ENCODE data around the gene ADGRV1.

ADGRV1 gene

GRCh38 chr5:90875456-90875855 lies 316.9 kb downstream of the ADGRV1 start:
- in situ Hi-C loops (cut with HindIII; ENCODE audit: low pct_ligation_motif_present, low pct_unique_long_range_greater_than_20kb, low sequenced_read_pairs), result loop anchor here (25.0 kb wide), 1 partner anchor 512 kb away; the partner anchor contains the start of gene ARRDC3
- no peak for DNase-seq

GRCh38 chr5:90876366-90876765 lies 317.8 kb downstream of the ADGRV1 start:
- DNase-seq, result peak; percentile 33
- in situ Hi-C loops (cut with HindIII; ENCODE audit: low pct_ligation_motif_present, low pct_unique_long_range_greater_than_20kb, low sequenced_read_pairs), result loop anchor here (25.0 kb wide), 1 partner anchor 511 kb away; the partner anchor contains the start of gene ARRDC3

- no peak for DNase-seq
These were observed 318.5 kb downstream of the ADGRV1 start for GRCh38 chr5:90877049-90877448.

GRCh38 chr5:90878081-90878480 lies 319.5 kb downstream of the ADGRV1 start:
- in situ Hi-C loops (cut with HindIII; ENCODE audit: low pct_ligation_motif_present, low pct_unique_long_range_greater_than_20kb, low sequenced_read_pairs), result loop anchor here (25.0 kb wide), 1 partner anchor 509 kb away; the partner anchor contains the start of gene ARRDC3
- DNase-seq, result no peak

More at GRCh38 chr5:90877049-90877448, 318.5 kb downstream of the ADGRV1 start:
- in situ Hi-C loops (cut with HindIII; ENCODE audit: low pct_ligation_motif_present, low pct_unique_long_range_greater_than_20kb, low sequenced_read_pairs), result loop anchor here (25.0 kb wide), 1 partner anchor 510 kb away; the partner anchor contains the start of gene ARRDC3

- in situ Hi-C loops (cut with HindIII; ENCODE audit: low pct_ligation_motif_present, low pct_unique_long_range_greater_than_20kb, low sequenced_read_pairs), result loop anchor here (25.0 kb wide), 1 partner anchor 509 kb away; the partner anchor contains the start of gene ARRDC3
- DNase-seq, result no peak
These were observed 320.1 kb downstream of the ADGRV1 start for GRCh38 chr5:90878549-90879196.

GRCh38 chr5:90881626-90882150 lies 323.1 kb downstream of the ADGRV1 start:
- peak; percentile 37 for DNase-seq
- in situ Hi-C loops (cut with HindIII; ENCODE audit: low pct_ligation_motif_present, low pct_unique_long_range_greater_than_20kb, low sequenced_read_pairs), result loop anchor here (25.0 kb wide), 1 partner anchor 506 kb away; the partner anchor contains the start of gene ARRDC3

- in situ Hi-C loops (cut with HindIII; ENCODE audit: low pct_ligation_motif_present, low pct_unique_long_range_greater_than_20kb, low sequenced_read_pairs), result loop anchor here (25.0 kb wide), 1 partner anchor 505 kb away; the partner anchor contains the start of gene ARRDC3
- no peak for DNase-seq
These were observed 323.9 kb downstream of the ADGRV1 start for GRCh38 chr5:90882448-90882847.

- in situ Hi-C loops (cut with HindIII; ENCODE audit: low pct_ligation_motif_present, low pct_unique_long_range_greater_than_20kb, low sequenced_read_pairs), result loop anchor here (25.0 kb wide), 1 partner anchor 502 kb away; the partner anchor contains the start of gene ARRDC3
- no peak for DNase-seq
These were observed 326.7 kb downstream of the ADGRV1 start for GRCh38 chr5:90885180-90885868.

GRCh38 chr5:90886381-90886780 lies 327.8 kb downstream of the ADGRV1 start:
- in situ Hi-C loops (cut with HindIII; ENCODE audit: low pct_ligation_motif_present, low pct_unique_long_range_greater_than_20kb, low sequenced_read_pairs), result loop anchor here (25.0 kb wide), 1 partner anchor 501 kb away; the partner anchor contains the start of gene ARRDC3
- no peak for DNase-seq

GRCh38 chr5:90888511-90889324 lies 330.1 kb downstream of the ADGRV1 start:
- DNase-seq, result no peak
- in situ Hi-C loops (cut with HindIII; ENCODE audit: low pct_ligation_motif_present, low pct_unique_long_range_greater_than_20kb, low sequenced_read_pairs), result loop anchor here (25.0 kb wide), 1 partner anchor 499 kb away; the partner anchor contains the start of gene ARRDC3

- DNase-seq, result no peak
- in situ Hi-C loops (cut with HindIII; ENCODE audit: low pct_ligation_motif_present, low pct_unique_long_range_greater_than_20kb, low sequenced_read_pairs), result loop anchor here (25.0 kb wide), 1 partner anchor 498 kb away; the partner anchor contains the start of gene ARRDC3
These were observed 330.7 kb downstream of the ADGRV1 start for GRCh38 chr5:90889325-90889600.

GRCh38 chr5:90890180-90890579 lies 331.6 kb downstream of the ADGRV1 start:
- in situ Hi-C loops (cut with HindIII; ENCODE audit: low pct_ligation_motif_present, low pct_unique_long_range_greater_than_20kb, low sequenced_read_pairs), result loop anchor here (25.0 kb wide), 1 partner anchor 497 kb away; the partner anchor contains the start of gene ARRDC3
- no peak for DNase-seq

GRCh38 chr5:90894866-90895420 lies 336.3 kb downstream of the ADGRV1 start:
- in situ Hi-C loops (cut with HindIII; ENCODE audit: low pct_ligation_motif_present, low pct_unique_long_range_greater_than_20kb, low sequenced_read_pairs), result loop anchor here (25.0 kb wide), 1 partner anchor 492 kb away; the partner anchor contains the start of gene ARRDC3
- no peak for DNase-seq

- in situ Hi-C loops (cut with HindIII; ENCODE audit: low pct_ligation_motif_present, low pct_unique_long_range_greater_than_20kb, low sequenced_read_pairs), result loop anchor here (25.0 kb wide), 1 partner anchor 490 kb away; the partner anchor contains the start of gene ARRDC3
- DNase-seq, result no peak
These were observed 339.0 kb downstream of the ADGRV1 start for GRCh38 chr5:90897618-90898017.

GRCh38 chr5:90898326-90899013 lies 339.9 kb downstream of the ADGRV1 start:
- in situ Hi-C loops (cut with HindIII; ENCODE audit: low pct_ligation_motif_present, low pct_unique_long_range_greater_than_20kb, low sequenced_read_pairs), result loop anchor here (25.0 kb wide), 1 partner anchor 489 kb away; the partner anchor contains the start of gene ARRDC3
- DNase-seq, result no peak

- no peak for DNase-seq
- in situ Hi-C loops (cut with HindIII; ENCODE audit: low pct_ligation_motif_present, low pct_unique_long_range_greater_than_20kb, low sequenced_read_pairs), result loop anchor here (25.0 kb wide), 1 partner anchor 488 kb away; the partner anchor contains the start of gene ARRDC3
These were observed 340.5 kb downstream of the ADGRV1 start for GRCh38 chr5:90899014-90899604.

GRCh38 chr5:90901261-90901660 lies 342.7 kb downstream of the ADGRV1 start:
- DNase-seq, result no peak
- in situ Hi-C loops (cut with HindIII; ENCODE audit: low pct_ligation_motif_present, low pct_unique_long_range_greater_than_20kb, low sequenced_read_pairs), result no loop called here
